Esophagus squamous epithelium (tissue), 5 donors: ENCODE data around the gene BNC2. TPM values are rescaled to one million over a fixed set of nuclear protein-coding genes. Genes with fewer than 3 reads are reported as not detected.

Source experiments
- DNase-seq: peaks from one replicate; lab custom pipeline; 2025; lab: John Stamatoyannopoulos, UW
- H3K27ac ChIP-seq, 4 donors: fragments of 200-600 bp; sonication (generic); one replicate each; pipeline ENCODE4 v1.5.1; 2016 to 2019; ENCODE audit warnings: mild to moderate bottlenecking in 1 of 4
- H3K27me3 ChIP-seq, 4 donors: fragments of 200-600 bp; sonication (generic); 1 replicate in 3 of 4; 2 replicates in 1 of 4; pipeline versions ENCODE4 v1.5.1 to v1.6.0; 2017 to 2021; ENCODE audit warnings: antibody characterized with exemption in 1 of 4
- H3K36me3 ChIP-seq, 3 donors: fragments of 200-600 bp; sonication (generic); one replicate each; pipeline ENCODE4 v1.5.1; 2016 to 2019
- H3K4me1 ChIP-seq, 3 donors: fragments of 200-600 bp; sonication (generic); one replicate each; pipeline ENCODE4 v1.5.1; 2017 to 2019
- H3K4me3 ChIP-seq, 4 donors: fragments of 200-600 bp; sonication (generic); 1 replicate in 3 of 4; 2 replicates in 1 of 4; pipeline ENCODE4 v1.5.1; 2016 to 2019; ENCODE audit warnings: mild to moderate bottlenecking in 2 of 4, moderate library complexity in 1 of 4
- H3K9me3 ChIP-seq, 3 donors: fragments of 200-600 bp; sonication (generic); one replicate each; pipeline ENCODE4 v1.5.1; 2016 to 2019
- CTCF ChIP-seq, 6 experiments: fragments of 450-650 bp in 4 of 6; fragments of 200-600 bp in 2 of 6; sonication (generic) in 2 of 6; IDR thresholded peaks; one replicate each; pipeline ENCODE4 v1.5.1; 2016 to 2019; ENCODE audit warnings: antibody characterized with exemption in 6 of 6, mild to moderate bottlenecking in 4 of 6, moderate library complexity in 4 of 6
- POLR2A ChIP-seq, 4 donors: fragments of 450-650 bp; IDR thresholded peaks; one replicate each; pipeline ENCODE4 v1.6.1; 2017; ENCODE audit warnings: antibody characterized with exemption in 4 of 4, mild to moderate bottlenecking in 4 of 4, moderate library complexity in 3 of 4
- WGBS, 2 donors: methylation state at CpG; one replicate each; pipeline ENCODE4 v1.1.5; 2018; 5-methylcytosine and 5-hydroxymethylcytosine counted together
- intact Hi-C: fragments of 100-400 bp; cut with DNase I; formaldehyde crosslinking; loops from one replicate; pipeline ENCODE4 v1.15.0; 2022
- total RNA-seq, 4 donors: library from RNA; depleted of rRNA; stranded (reverse); fragments of >200 nt; gene quantifications; one replicate each; pipeline ENCODE4 v1.1.0, GENCODE V29; 2016
- donor health status: DM: yes; HTN: yes; CAD: no.

BNC2 gene
- total RNA-seq, 4 donors from 2014 or later: 3.6 to 41.8 (median 8.5) TPM

GRCh38 chr9:16687678-16688369 is 182.6 kb downstream of the BNC2 start:
- Histone ChIP-seq H3K4me1 (peaks cover 0 to 9% (median 6%) of the 10 kb centered on the region in 3 donors), H3K36me3 (no peaks in the 10 kb centered on the region), H3K9me3 (no peaks in the 10 kb centered on the region), H3K27ac (no peak overlapping the region), H3K4me3 (no peak overlapping the region), H3K27me3 (no peaks in the 10 kb centered on the region)
- 76 to 79% methylated on average over 5 of the region's 5 CpGs for WGBS, 2 donors
- intact Hi-C loops: loop anchor here (10.0 kb wide), 1 partner anchor 63 kb away; no protein-coding TSS in a partner anchor
- TF ChIP-seq CTCF (IDR thresholded peaks at IDR 0.05): no peak
- TF ChIP-seq POLR2A (IDR thresholded peaks at IDR 0.05): no peak
- no peak for DNase-seq

- TF ChIP-seq CTCF (IDR thresholded peaks at IDR 0.05) (no peak), POLR2A (IDR thresholded peaks at IDR 0.05) (no peak)
- no peak overlapping the region for H3K4me3 ChIP-seq
- no peak for DNase-seq
- no peaks in the 10 kb centered on the region for H3K9me3 ChIP-seq
- H3K27ac ChIP-seq: no peak overlapping the region
- intact Hi-C loops: loop anchor here (10.0 kb wide), 1 partner anchor 59 kb away; no protein-coding TSS in a partner anchor
- H3K4me1 ChIP-seq: peaks cover 0 to 24% (median 6%) of the 10 kb centered on the region in 3 donors
- WGBS, 2 donors: 73 to 86% methylated on average over 2 of the region's 2 CpGs
- no peaks in the 10 kb centered on the region for H3K27me3 ChIP-seq
- H3K36me3 ChIP-seq: no peaks in the 10 kb centered on the region
Observed at GRCh38 chr9:16683326-16683725, 187.1 kb downstream of the BNC2 start.

- WGBS, 2 donors: 29 to 55% methylated on average over 7 of the region's 7 CpGs
Observed at GRCh38 chr9:16682273-16682672, 188.2 kb downstream of the BNC2 start.

GRCh38 chr9:16681652-16681987 is 188.8 kb downstream of the BNC2 start:
- Histone ChIP-seq H3K9me3 (no peaks in the 10 kb centered on the region), H3K27ac (no peak overlapping the region), H3K4me1 (peaks cover 0 to 24% (median 2%) of the 10 kb centered on the region in 3 donors), H3K27me3 (no peaks in the 10 kb centered on the region), H3K4me3 (no peak overlapping the region), H3K36me3 (no peaks in the 10 kb centered on the region)
- WGBS, 2 donors: 29 to 47% methylated on average over 7 of the region's 7 CpGs
- intact Hi-C loops: loop anchor here (10.0 kb wide), 1 partner anchor 57 kb away; no protein-coding TSS in a partner anchor
- no peak for DNase-seq
- TF ChIP-seq POLR2A (IDR thresholded peaks at IDR 0.05): no peak
- TF ChIP-seq CTCF (IDR thresholded peaks at IDR 0.05): no peak

More at GRCh38 chr9:16682273-16682672, 188.2 kb downstream of the BNC2 start:
- Histone ChIP-seq H3K4me1 (peaks cover 0 to 24% (median 2%) of the 10 kb centered on the region in 3 donors), H3K4me3 (no peak overlapping the region), H3K36me3 (no peaks in the 10 kb centered on the region), H3K9me3 (no peaks in the 10 kb centered on the region), H3K27ac (no peak overlapping the region), H3K27me3 (no peaks in the 10 kb centered on the region)
- TF ChIP-seq CTCF (IDR thresholded peaks at IDR 0.05) (no peak), POLR2A (IDR thresholded peaks at IDR 0.05) (no peak)
- no peak for DNase-seq
- intact Hi-C loops: loop anchor here (10.0 kb wide), 1 partner anchor 57 kb away; no protein-coding TSS in a partner anchor

GRCh38 chr9:16680975-16681651 is 189.4 kb downstream of the BNC2 start:
- Histone ChIP-seq H3K27ac (no peak overlapping the region), H3K4me3 (no peak overlapping the region), H3K27me3 (no peaks in the 10 kb centered on the region), H3K36me3 (no peaks in the 10 kb centered on the region), H3K4me1 (peaks cover 0 to 24% (median 2%) of the 10 kb centered on the region in 3 donors), H3K9me3 (no peaks in the 10 kb centered on the region)
- 69 to 71% methylated on average over 5 of the region's 5 CpGs for WGBS, 2 donors
- no peak for DNase-seq
- intact Hi-C loops: loop anchor here (10.0 kb wide), 1 partner anchor 56 kb away; no protein-coding TSS in a partner anchor
- TF ChIP-seq CTCF (IDR thresholded peaks at IDR 0.05): no peak
